Thyroid gland (tissue), 4 donors: Measurements from ENCODE around the gene SPINK4.

ENCODE experiments used
- CTCF ChIP-seq, 6 experiments: fragments of 200-600 bp in 3 of 6; fragments of 450-650 bp in 3 of 6; sonication (generic) in 3 of 6; IDR thresholded peaks; one replicate each; pipeline ENCODE4 v1.5.1; 2016 to 2019; ENCODE audit warnings: antibody characterized with exemption in 6 of 6, mild to moderate bottlenecking in 2 of 6, inconsistent platforms in 1 of 6, moderate library complexity in 1 of 6
- POLR2A ChIP-seq, 2 donors: fragments of 450-650 bp; IDR thresholded peaks; one replicate each; pipeline ENCODE4 v1.6.1; 2017; ENCODE audit warnings: antibody characterized with exemption in 2 of 2, mild to moderate bottlenecking in 2 of 2, moderate library complexity in 1 of 2

GRCh38 chr9:33227741-33228140, 12.2 kb upstream of the SPINK4 start:
- TF ChIP-seq CTCF (IDR thresholded peaks at IDR 0.05): no peak
- no peak for TF ChIP-seq POLR2A (IDR thresholded peaks at IDR 0.05)
